PFSK-1 (cell line): ENCODE data around the gene ACSL4.

Experiments
- FOXP2 ChIP-seq: optimal IDR thresholded peaks from 2 replicates; pipeline ENCODE3; 2011; ENCODE audit warnings: borderline replicate concordance, control low read depth, inconsistent platforms; ENCODE audit not compliant: insufficient read depth; ENCODE audit errors: extremely low read length, extremely low read depth
- POLR2AphosphoS5 ChIP-seq: IDR thresholded peaks from 2 replicates; pipeline ENCODE4 v1.6.1; 2012; ENCODE audit warnings: low read depth, mild to moderate bottlenecking, control low read depth, low read length, moderate library complexity
- REST ChIP-seq, 2 experiments: IDR thresholded peaks; 2 replicates each; pipeline versions ENCODE4 v1.6.1 to v1.8.0; 2011 to 2012; ENCODE audit warnings: low read depth in 2 of 2, low read length in 2 of 2, control low read depth in 1 of 2, inconsistent platforms in 1 of 2, mild to moderate bottlenecking in 1 of 2, moderate library complexity in 1 of 2; ENCODE audit not compliant: insufficient read depth in 1 of 2
- SIN3A ChIP-seq: IDR thresholded peaks from 2 replicates; pipeline ENCODE4 v1.6.1; 2012; ENCODE audit warnings: mild to moderate bottlenecking, low read length, moderate library complexity, borderline replicate concordance; ENCODE audit not compliant: insufficient read depth
- TAF1 ChIP-seq: IDR thresholded peaks from 2 replicates; pipeline ENCODE4 v1.6.1; 2012; ENCODE audit warnings: low read length, control low read depth, borderline replicate concordance; ENCODE audit not compliant: insufficient read depth

Gene ACSL4

DNA sequence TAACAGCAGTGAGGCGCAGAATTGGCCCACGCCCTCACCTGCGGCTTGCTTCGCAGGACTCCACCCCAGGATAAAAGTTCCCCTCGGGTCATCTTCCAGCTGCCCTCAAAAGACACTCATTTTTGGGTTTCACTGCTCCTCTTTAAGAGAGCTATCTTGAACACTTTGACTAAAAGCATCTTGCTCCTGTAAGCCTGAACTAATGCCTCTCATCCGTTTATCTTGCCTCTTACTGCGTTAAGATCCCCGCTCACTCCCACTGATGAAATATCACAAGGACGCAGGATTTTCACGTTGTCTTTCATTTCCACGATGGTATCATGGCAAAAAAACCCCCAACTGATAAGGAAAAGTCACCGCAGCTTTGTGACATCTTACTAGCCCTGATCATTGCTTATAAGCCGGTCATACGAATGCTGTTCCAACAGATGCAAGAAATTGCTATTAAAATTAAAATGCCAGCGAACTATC is 591 bp upstream of the ACSL4 start:
- TF ChIP-seq REST (IDR thresholded peaks at IDR 0.05; ENCODE audit: insufficient read depth in 1 of 2, low read depth in 2 of 2, low read length in 2 of 2): no peak
- no peak for TF ChIP-seq POLR2AphosphoS5
- TF ChIP-seq SIN3A: no peak
- TF ChIP-seq TAF1: no peak
- no peak for TF ChIP-seq FOXP2

DNA sequence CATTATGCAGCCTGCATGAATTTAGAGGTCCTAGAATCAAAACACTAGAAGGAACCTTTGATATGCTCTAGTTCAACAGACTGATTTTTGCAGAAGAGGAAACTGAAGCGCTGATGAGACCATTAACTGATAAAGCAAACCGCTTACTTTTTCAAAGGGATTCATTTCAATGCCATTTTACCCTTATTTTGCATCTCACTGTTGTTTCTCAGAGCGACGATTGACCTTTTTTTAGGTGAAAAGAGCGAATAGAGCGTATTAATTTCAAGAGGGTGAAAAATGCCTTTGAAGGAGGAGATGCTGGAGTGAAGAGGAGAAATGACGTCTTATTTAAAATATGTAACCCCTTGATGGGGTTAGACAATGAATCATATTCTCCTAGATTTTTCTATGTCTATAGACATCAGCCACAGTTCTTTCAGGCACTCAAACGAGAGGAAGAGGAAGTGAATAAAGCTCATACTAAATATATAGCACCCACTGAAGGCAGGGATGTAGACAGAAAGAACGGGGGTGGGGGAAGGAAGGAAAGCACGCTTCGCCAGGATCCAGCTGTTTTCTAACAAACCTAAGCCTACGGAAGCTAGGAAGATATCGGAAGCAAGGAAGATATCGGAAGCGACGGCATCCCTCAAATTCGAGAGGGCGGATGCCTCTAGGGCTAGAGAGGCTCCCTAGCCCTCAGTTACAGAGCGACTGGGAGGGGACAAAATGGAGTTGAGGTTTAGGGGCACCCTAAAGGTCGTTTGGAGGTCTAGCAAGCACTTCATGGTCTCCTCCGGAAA is 848 bp downstream of the ACSL4 start:
- TF ChIP-seq SIN3A: no peak
- TF ChIP-seq FOXP2: no peak
- TF ChIP-seq REST (IDR thresholded peaks at IDR 0.05; ENCODE audit: insufficient read depth in 1 of 2, low read depth in 2 of 2, low read length in 2 of 2): no peak
- TF ChIP-seq TAF1: no peak
- TF ChIP-seq POLR2AphosphoS5: no peak

- TF ChIP-seq REST (IDR thresholded peaks at IDR 0.05; ENCODE audit: insufficient read depth in 1 of 2, low read depth in 2 of 2, low read length in 2 of 2): no peak
- TF ChIP-seq SIN3A: no peak
- no peak for TF ChIP-seq POLR2AphosphoS5
- no peak for TF ChIP-seq TAF1
- TF ChIP-seq FOXP2: no peak
Measured at GRCh38 chrX:109728173-109728535, 4.9 kb downstream of the ACSL4 start.

- TF ChIP-seq REST (IDR thresholded peaks at IDR 0.05; ENCODE audit: insufficient read depth in 1 of 2, low read depth in 2 of 2, low read length in 2 of 2) (no peak), FOXP2 (no peak), SIN3A (no peak), TAF1 (no peak), POLR2AphosphoS5 (no peak)
Measured at GRCh38 chrX:109720947-109721346, 12.1 kb downstream of the ACSL4 start.

GRCh38 chrX:109719264-109719663 is 13.8 kb downstream of the ACSL4 start:
- TF ChIP-seq REST (IDR thresholded peaks at IDR 0.05; ENCODE audit: insufficient read depth in 1 of 2, low read depth in 2 of 2, low read length in 2 of 2) (no peak), SIN3A (no peak), FOXP2 (no peak), TAF1 (no peak), POLR2AphosphoS5 (no peak)
